GM10248 (cell line): ENCODE data around the gene GCK.

Source experiments
- CTCF ChIA-PET: fragments of 300-600 bp; sonication (Branson Sonifier 250); formaldehyde crosslinking; extraction: SDS; loops from one replicate; lab custom pipeline; 2021; ENCODE audit warnings: antibody characterized with exemption; lab: Yijun Ruan, JAX
- POLR2A ChIA-PET: fragments of 350-650 bp; sonication (Branson Sonifier 250); formaldehyde crosslinking; extraction: SDS; loops from one replicate; lab custom pipeline; 2020; ENCODE audit warnings: antibody characterized with exemption; lab: Yijun Ruan, JAX
- DNase-seq: peaks from one replicate; pipeline ENCODE4 v3.0.0; 2012; ENCODE audit errors: extremely low spot score
- CTCF ChIP-seq: IDR thresholded peaks from 2 replicates; pipeline ENCODE4 v1.5.1; 2012; ENCODE audit warnings: mild to moderate bottlenecking, low read depth; ENCODE audit errors: extremely low read depth, missing control alignments, control extremely low read depth

GCK gene

GRCh38 chr7:44219371-44220045, 30.3 kb upstream of the GCK start:
- no peak for DNase-seq
- CTCF ChIA-PET = interaction anchor here (1.3 to 2.0 kb wide), 3 partner anchors 23 to 346 kb away, joined by 4 to 5 read pairs (median 5); no protein-coding TSS in a partner anchor
- POLR2A ChIA-PET = no interaction called here
- no peak for TF ChIP-seq CTCF

- DNase-seq = no peak
- POLR2A ChIA-PET = no interaction called here
- no peak for TF ChIP-seq CTCF
- CTCF ChIA-PET = interaction anchor here (1.3 to 2.0 kb wide), 4 partner anchors 18 to 347 kb away, joined by 4 to 7 read pairs (median 5); partner anchors contain the start of gene YKT6
Observed at GRCh38 chr7:44218418-44219201, 29.4 kb upstream of the GCK start.

- no peak for DNase-seq
- ChIA-PET POLR2A (no interaction called here), CTCF (interaction anchor here (1.3 to 2.0 kb wide), 4 partner anchors 17 to 347 kb away, joined by 4 to 7 read pairs (median 5); partner anchors contain the start of gene YKT6)
- TF ChIP-seq CTCF = no peak
Observed at GRCh38 chr7:44217852-44218402, 28.7 kb upstream of the GCK start.

GRCh38 chr7:44217223-44217714, 28.0 kb upstream of the GCK start:
- DNase-seq = no peak
- no peak for TF ChIP-seq CTCF
- POLR2A ChIA-PET = no interaction called here
- CTCF ChIA-PET = interaction anchor here (0.7 to 2.0 kb wide), 3 partner anchors 11 to 27 kb away, joined by 3 to 7 read pairs (median 5); partner anchors contain the start of gene YKT6

GRCh38 chr7:44216521-44217222, 27.4 kb upstream of the GCK start:
- ChIA-PET CTCF (interaction anchor here (0.7 to 1.7 kb wide), 2 partner anchors 11 to 16 kb away, joined by 3 to 7 read pairs; partner anchors contain the start of gene YKT6), POLR2A (no interaction called here)
- no peak for TF ChIP-seq CTCF
- no peak for DNase-seq
